Measurements from ENCODE around the gene KLHL17. TPM values are rescaled to one million over a fixed set of nuclear protein-coding genes. Genes with fewer than 3 reads are reported as not detected.

KLHL17 gene
- total RNA-seq, 1 experiment from 2014 or later: 41.4 TPM

DNA sequence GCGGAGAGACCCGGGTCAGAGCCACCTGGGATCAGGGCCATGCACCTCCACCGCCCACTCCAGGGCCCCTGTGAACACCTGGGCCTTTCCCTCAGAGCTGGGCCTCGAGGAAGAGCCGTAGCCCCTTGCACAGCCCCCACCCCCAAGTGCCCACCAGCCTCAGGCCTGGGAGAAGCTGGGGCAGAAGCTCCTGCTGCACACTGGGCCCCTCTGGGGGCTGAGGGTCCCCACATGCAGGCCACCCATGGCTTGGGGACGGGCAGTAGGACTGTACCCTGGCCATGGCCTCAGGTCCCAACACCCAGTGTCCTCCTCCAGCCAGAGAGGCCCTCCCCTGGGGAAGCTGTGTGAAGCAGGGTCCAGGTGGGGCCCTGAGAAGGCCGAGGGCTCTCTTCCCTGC lies 7.8 kb upstream of the KLHL17 start:
- no peak for DNase-seq
- H3K4me1 ChIP-seq (ENCODE audit: insufficient read depth, low read length): no peaks in the 10 kb centered on the region
- no peak overlapping the region for H3K9ac ChIP-seq (ENCODE audit: extremely low read depth, insufficient read length, low read length)
- H3K23me2 ChIP-seq (ENCODE audit: insufficient read length, low read depth, low read length, poor library complexity, severe bottlenecking): no peaks in the 10 kb centered on the region
- no peak overlapping the region for H3K23ac ChIP-seq (ENCODE audit: insufficient read length, low read depth, low read length)
- no peak overlapping the region for H3K56ac ChIP-seq (ENCODE audit: insufficient read length, low read depth, low read length)
- H3K4me2 ChIP-seq (ENCODE audit: insufficient read depth, insufficient read length, low read length): no peak overlapping the region
- H2BK12ac ChIP-seq (ENCODE audit: insufficient read length, low read depth, low read length): no peak overlapping the region
- no peak overlapping the region for H3K14ac ChIP-seq (ENCODE audit: insufficient read depth, low read length)
- no peaks in the 10 kb centered on the region for H4K20me1 ChIP-seq (ENCODE audit: control insufficient read depth, insufficient read depth, insufficient read length)
- Mint-ChIP-seq H3K36me3 (ENCODE audit: insufficient read depth in 1 of 3, low read depth in 3 of 3) (peaks cover 36 to 86% (median 80%) of the 10 kb centered on the region in 3 experiments; a peak in 6 of 7 replicates), H3K27me3 (ENCODE audit: low read depth) (no peaks in the 10 kb centered on the region), H3K27ac (no peak overlapping the region), H3K4me3 (no peak overlapping the region), H3K4me1 (peaks cover 3 to 7% of the 10 kb centered on the region in 2 experiments), H3K9me3 (no peaks in the 10 kb centered on the region; a peak in 2 of 5 replicates)
- no peak overlapping the region for H3T11ph ChIP-seq (ENCODE audit: low read length)
- no peak overlapping the region for H2AK5ac ChIP-seq (ENCODE audit: insufficient read length, low read length)
- TF ChIP-seq, protein P1, sequence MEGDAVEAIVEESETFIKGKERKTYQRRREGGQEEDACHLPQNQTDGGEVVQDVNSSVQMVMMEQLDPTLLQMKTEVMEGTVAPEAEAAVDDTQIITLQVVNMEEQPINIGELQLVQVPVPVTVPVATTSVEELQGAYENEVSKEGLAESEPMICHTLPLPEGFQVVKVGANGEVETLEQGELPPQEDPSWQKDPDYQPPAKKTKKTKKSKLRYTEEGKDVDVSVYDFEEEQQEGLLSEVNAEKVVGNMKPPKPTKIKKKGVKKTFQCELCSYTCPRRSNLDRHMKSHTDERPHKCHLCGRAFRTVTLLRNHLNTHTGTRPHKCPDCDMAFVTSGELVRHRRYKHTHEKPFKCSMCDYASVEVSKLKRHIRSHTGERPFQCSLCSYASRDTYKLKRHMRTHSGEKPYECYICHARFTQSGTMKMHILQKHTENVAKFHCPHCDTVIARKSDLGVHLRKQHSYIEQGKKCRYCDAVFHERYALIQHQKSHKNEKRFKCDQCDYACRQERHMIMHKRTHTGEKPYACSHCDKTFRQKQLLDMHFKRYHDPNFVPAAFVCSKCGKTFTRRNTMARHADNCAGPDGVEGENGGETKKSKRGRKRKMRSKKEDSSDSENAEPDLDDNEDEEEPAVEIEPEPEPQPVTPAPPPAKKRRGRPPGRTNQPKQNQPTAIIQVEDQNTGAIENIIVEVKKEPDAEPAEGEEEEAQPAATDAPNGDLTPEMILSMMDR (conservative IDR thresholded peaks at IDR 0.05): no peak
- no peak overlapping the region for H2BK120ac ChIP-seq (ENCODE audit: low read depth, low read length, poor library complexity, severe bottlenecking)
- H4K91ac ChIP-seq (ENCODE audit: insufficient read length, low read depth, low read length): no peak overlapping the region
- no peak overlapping the region for H2AFZ ChIP-seq (ENCODE audit: low read length)
- H4K5ac ChIP-seq (ENCODE audit: insufficient read length, low read depth, low read length): no peak overlapping the region
- H2BK15ac ChIP-seq (ENCODE audit: low read depth, low read length): no peak overlapping the region
- WGBS (ENCODE audit: extremely low coverage, insufficient read length, low lambda C conversion rate): no CpG with 5 or more reads among the region's 7 CpGs
- H4K8ac ChIP-seq (replicated peaks; ENCODE audit: insufficient read length, low read depth, low read length): no peak overlapping the region
- no peaks in the 10 kb centered on the region for H3K79me2 ChIP-seq (ENCODE audit: insufficient read depth, low read length)
- H3K18ac ChIP-seq (ENCODE audit: insufficient read length, low read depth, low read length): no peak overlapping the region
- H2BK5ac ChIP-seq (ENCODE audit: insufficient read length, low read length): no peak overlapping the region
- H3K27me3 ChIP-seq (ENCODE audit: insufficient read depth, low read length): no peaks in the 10 kb centered on the region
- H2BK20ac ChIP-seq (ENCODE audit: low read depth, low read length, poor library complexity, severe bottlenecking): no peak overlapping the region
- no peak overlapping the region for H3K4ac ChIP-seq (ENCODE audit: low read depth, low read length)
- H3K9me3 ChIP-seq (ENCODE audit: control insufficient read depth, low read depth, low read length): no peaks in the 10 kb centered on the region
- no peak overlapping the region for H3K27ac ChIP-seq (ENCODE audit: insufficient read length, low read depth, low read length)
- H3K79me1 ChIP-seq (ENCODE audit: insufficient read depth, low read depth, low read length, poor library complexity, severe bottlenecking): no peaks in the 10 kb centered on the region

Measured in H9 (cell line).